ENCODE results near the gene POLA2. TPM values are rescaled to one million over a fixed set of nuclear protein-coding genes. Genes with fewer than 3 reads are reported as not detected.
"Not testable (repeated sequence)": the region's sequence is repeated elsewhere in the genome, so short reads cannot be mapped to it uniquely, and the experiment has no call there.

Gene POLA2
- total RNA-seq, 1 donor from 2014 or later: 43.4 TPM

DNA sequence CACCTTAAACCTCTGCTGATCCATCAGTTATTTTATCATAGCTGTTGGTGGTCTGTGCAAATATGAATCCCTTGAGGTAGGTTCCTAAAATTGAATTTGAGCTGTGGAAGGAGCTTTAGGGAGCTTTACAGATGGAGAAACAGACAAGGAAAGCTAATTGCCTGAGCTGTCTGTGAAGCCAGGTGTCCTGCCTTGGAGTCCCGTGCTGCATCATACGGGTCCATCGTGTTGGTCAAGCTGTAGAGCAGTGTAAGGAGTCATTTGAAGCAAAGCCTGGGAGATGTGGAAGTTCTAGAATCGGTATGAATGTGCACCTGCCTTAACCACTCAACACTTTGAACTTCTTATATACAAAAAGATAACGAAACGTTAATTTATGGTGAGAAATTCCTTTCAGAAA, 1.0 kb downstream of the POLA2 start:
- TF ChIP-seq, protein P1, sequence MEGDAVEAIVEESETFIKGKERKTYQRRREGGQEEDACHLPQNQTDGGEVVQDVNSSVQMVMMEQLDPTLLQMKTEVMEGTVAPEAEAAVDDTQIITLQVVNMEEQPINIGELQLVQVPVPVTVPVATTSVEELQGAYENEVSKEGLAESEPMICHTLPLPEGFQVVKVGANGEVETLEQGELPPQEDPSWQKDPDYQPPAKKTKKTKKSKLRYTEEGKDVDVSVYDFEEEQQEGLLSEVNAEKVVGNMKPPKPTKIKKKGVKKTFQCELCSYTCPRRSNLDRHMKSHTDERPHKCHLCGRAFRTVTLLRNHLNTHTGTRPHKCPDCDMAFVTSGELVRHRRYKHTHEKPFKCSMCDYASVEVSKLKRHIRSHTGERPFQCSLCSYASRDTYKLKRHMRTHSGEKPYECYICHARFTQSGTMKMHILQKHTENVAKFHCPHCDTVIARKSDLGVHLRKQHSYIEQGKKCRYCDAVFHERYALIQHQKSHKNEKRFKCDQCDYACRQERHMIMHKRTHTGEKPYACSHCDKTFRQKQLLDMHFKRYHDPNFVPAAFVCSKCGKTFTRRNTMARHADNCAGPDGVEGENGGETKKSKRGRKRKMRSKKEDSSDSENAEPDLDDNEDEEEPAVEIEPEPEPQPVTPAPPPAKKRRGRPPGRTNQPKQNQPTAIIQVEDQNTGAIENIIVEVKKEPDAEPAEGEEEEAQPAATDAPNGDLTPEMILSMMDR (IDR thresholded peaks at IDR 0.05): no peak
- CTCF ChIA-PET: interaction anchor here (0.5 to 1.8 kb wide), 5 partner anchors 11 to 131 kb away, joined by 3 to 5 read pairs (median 3); no protein-coding TSS in a partner anchor
- DNase-seq: no peak
- Mint-ChIP-seq H3K4me3 (peak overlapping the region; percentile 90), H3K36me3 (ENCODE audit: low read depth) (peaks cover 22% of the 10 kb centered on the region), H3K27ac (peak overlapping the region; percentile 91), H3K9me3 (no peaks in the 10 kb centered on the region), H3K27me3 (no peaks in the 10 kb centered on the region), H3K4me1 (peaks cover 27% of the 10 kb centered on the region)
- POLR2A ChIA-PET: interaction anchor here (0.5 to 2.1 kb wide), 14 partner anchors 8 to 346 kb away, joined by 3 to 24 read pairs (median 7); partner anchors contain the start of genes ATG2A, CAPN1, DPF2 and FAU
- ATAC-seq (ENCODE audit: low read depth): no peak
- intact Hi-C loops (cut with micrococcal nuclease): loop anchor here (5.0 to 10.0 kb wide), 4 partner anchors 70 to 418 kb away; partner anchors contain the start of genes ARL2, CAPN1, CDC42BPG and DPF2

DNA sequence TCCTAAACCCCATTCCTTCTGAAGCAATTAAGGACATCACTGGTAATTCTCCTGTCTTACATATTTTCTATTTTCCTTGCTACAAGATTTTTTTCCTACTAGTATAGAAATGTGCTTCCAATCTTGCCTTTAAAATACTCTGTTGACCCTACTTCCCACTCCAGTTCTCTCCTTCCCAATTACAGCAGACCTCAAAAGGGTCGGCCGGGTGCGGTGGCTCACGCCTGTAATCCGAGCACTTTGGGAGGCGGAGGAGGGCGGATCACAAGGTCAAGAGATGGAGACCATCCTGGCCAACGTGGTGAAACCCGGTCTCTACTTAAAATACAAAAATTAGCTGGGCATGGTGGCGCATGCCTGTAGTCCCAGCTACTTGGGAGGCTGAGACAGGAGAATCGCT, 3.0 kb downstream of the POLA2 start:
- H3K4me1 Mint-ChIP-seq: peaks cover 27% of the 10 kb centered on the region
- ChIA-PET CTCF (interaction anchor here (0.8 to 3.3 kb wide), 6 partner anchors 10 to 154 kb away, joined by 3 to 23 read pairs (median 9); no protein-coding TSS in a partner anchor), POLR2A (interaction anchor here (0.6 kb wide), 2 partner anchors 124 to 399 kb away, joined by 5 to 6 read pairs; no protein-coding TSS in a partner anchor)
- intact Hi-C loops (cut with micrococcal nuclease): loop anchor here (5.0 to 10.0 kb wide), 4 partner anchors 68 to 420 kb away; partner anchors contain the start of genes ARL2, CAPN1, CDC42BPG and DPF2
- not testable (repeated sequence) for H3K27ac Mint-ChIP-seq; H3K9me3 Mint-ChIP-seq; H3K4me3 Mint-ChIP-seq; ATAC-seq (ENCODE audit: low read depth); DNase-seq; H3K27me3 Mint-ChIP-seq
- H3K36me3 Mint-ChIP-seq (ENCODE audit: low read depth): peaks cover 33% of the 10 kb centered on the region

DNA sequence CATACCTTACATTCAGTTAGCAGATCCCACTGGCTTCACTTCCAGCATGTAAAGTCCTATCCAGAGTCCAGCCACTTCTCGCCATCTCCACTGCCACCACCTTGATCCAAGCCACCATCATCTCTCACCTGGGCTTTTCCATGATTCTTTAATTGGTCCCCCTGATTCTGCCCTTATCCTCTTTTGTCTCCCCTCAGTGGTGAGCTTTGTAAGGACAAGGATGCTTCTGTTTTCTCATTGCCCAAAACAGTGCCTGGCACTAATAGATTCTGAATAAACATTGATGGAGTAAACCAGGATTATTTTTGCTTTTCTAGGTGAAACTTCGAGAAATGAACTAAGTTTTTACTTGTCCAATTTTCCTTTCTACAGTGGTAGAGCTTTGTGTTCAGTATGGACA, 4.4 kb downstream of the POLA2 start:
- CTCF ChIA-PET: interaction anchor here (0.6 to 3.3 kb wide), 17 partner anchors 9 to 244 kb away, joined by 3 to 23 read pairs (median 5); partner anchors contain the start of genes CDC42EP2 and ZNHIT2
- Mint-ChIP-seq H3K27me3 (no peaks in the 10 kb centered on the region), H3K4me3 (no peak overlapping the region), H3K4me1 (peaks cover 23% of the 10 kb centered on the region), H3K36me3 (ENCODE audit: low read depth) (peaks cover 43% of the 10 kb centered on the region), H3K27ac (no peak overlapping the region), H3K9me3 (no peaks in the 10 kb centered on the region)
- intact Hi-C loops (cut with micrococcal nuclease): loop anchor here (1.0 to 10.0 kb wide), 2 partner anchors 41 to 421 kb away; partner anchors contain the start of gene CDC42BPG
- POLR2A ChIA-PET: interaction anchor here (0.5 to 1.6 kb wide), 6 partner anchors 37 to 156 kb away, joined by 3 to 8 read pairs (median 4); partner anchors contain the start of gene DPF2
- DNase-seq (no peak), ATAC-seq (ENCODE audit: low read depth) (no peak)
- TF ChIP-seq, protein P1 (IDR thresholded peaks at IDR 0.05): no peak

DNA sequence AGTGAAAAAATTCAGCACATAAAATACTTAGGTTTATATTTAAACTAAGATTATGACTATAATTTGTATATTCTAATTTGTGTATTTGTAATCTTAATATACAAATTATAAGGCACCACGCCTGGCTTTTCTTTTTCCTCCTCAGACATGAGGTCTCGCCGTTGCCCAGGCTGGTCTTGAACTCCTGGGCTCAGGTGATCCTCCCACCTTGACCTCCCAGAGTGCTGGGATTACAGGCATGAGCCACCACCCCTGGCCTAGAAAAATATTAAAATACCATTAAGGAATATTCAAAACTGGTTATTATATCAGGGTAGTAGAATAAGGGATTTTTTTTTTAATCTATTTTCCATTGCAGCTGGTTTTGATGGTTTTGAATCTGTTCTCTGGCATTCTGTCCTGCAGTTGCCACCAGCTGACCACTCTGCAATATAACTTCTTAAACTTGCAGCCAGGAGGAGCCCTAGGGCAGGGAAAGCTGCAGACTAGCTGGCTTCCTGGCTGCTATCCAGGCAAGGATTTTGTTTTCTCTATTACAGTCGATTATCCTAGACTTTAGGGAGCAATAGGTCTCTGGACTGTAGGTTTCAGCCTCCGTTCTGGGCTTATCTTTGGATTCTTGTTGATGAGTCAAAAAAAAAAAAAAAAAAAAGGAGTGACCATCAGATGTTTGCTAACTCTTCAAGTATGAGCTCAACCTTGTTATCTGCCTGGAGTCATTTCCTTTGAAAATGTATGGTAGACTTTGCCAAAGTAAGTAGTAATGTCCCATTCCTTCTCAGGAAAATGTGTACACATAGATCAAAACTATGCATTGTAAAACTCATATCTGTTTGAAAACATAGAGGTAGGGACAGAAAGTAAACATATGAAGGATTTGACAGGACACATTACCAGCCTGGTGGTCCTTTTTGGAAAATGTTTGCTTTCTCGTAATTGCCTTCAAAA, 13.2 kb downstream of the POLA2 start:
- peaks cover 60% of the 10 kb centered on the region for H3K36me3 Mint-ChIP-seq (ENCODE audit: low read depth)
- DNase-seq (no peak), ATAC-seq (ENCODE audit: low read depth) (peak; percentile 40)
- intact Hi-C loops (cut with micrococcal nuclease): loop anchor here (1.0 kb wide), 3 partner anchors 40 to 235 kb away; no protein-coding TSS in a partner anchor
- no peaks in the 10 kb centered on the region for H3K27me3 Mint-ChIP-seq
- TF ChIP-seq, protein P1 (IDR thresholded peaks at IDR 0.05): no peak
- H3K4me3 Mint-ChIP-seq: no peak overlapping the region
- no peak overlapping the region for H3K27ac Mint-ChIP-seq
- H3K9me3 Mint-ChIP-seq: no peaks in the 10 kb centered on the region
- peaks cover 5% of the 10 kb centered on the region for H3K4me1 Mint-ChIP-seq
- CTCF ChIA-PET: interaction anchor here (0.6 to 3.6 kb wide), 14 partner anchors 10 to 235 kb away, joined by 3 to 71 read pairs (median 3); partner anchors contain the start of genes CDC42EP2 and DPF2
- POLR2A ChIA-PET: interaction anchor here (0.6 to 1.7 kb wide), 15 partner anchors 13 to 542 kb away, joined by 3 to 15 read pairs (median 6); partner anchors contain the start of genes DPF2, NEAT1 and POLA2

DNA sequence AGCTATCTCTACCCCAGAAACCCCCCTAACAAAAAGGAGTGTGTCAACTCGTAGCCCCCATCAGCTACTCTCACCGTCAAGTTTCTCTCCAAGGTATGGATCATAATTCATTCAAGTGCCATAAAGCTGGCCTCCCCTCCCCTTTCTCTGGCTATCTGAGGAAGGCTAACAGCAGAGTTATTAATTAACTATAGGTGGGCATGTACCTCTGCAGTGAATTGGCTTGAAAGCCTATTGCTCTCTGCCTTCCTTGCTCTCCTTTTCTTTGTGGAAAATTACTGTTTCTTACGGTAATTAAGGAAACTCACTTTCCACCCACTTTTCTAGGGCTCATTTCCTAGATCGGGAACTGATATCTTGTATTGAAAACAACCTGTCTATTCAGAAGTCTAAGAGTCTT, 14.1 kb downstream of the POLA2 start:
- no peak overlapping the region for H3K4me3 Mint-ChIP-seq
- H3K27ac Mint-ChIP-seq: no peak overlapping the region
- H3K9me3 Mint-ChIP-seq: no peaks in the 10 kb centered on the region
- ATAC-seq (ENCODE audit: low read depth): no peak
- peaks cover 63% of the 10 kb centered on the region for H3K36me3 Mint-ChIP-seq (ENCODE audit: low read depth)
- ChIA-PET CTCF (interaction anchor here (1.0 to 3.6 kb wide), 7 partner anchors 11 to 234 kb away, joined by 3 to 71 read pairs (median 15); partner anchors contain the start of genes CDC42EP2 and DPF2), POLR2A (interaction anchor here (0.6 to 1.7 kb wide), 9 partner anchors 14 to 542 kb away, joined by 3 to 15 read pairs (median 7); partner anchors contain the start of genes DPF2 and POLA2)
- H3K4me1 Mint-ChIP-seq: peaks cover 8% of the 10 kb centered on the region
- H3K27me3 Mint-ChIP-seq: no peaks in the 10 kb centered on the region
- intact Hi-C loops (cut with micrococcal nuclease): loop anchor here (1.0 kb wide), 3 partner anchors 39 to 234 kb away; no protein-coding TSS in a partner anchor
- DNase-seq: no peak
- TF ChIP-seq, protein P1 (IDR thresholded peaks at IDR 0.05): no peak

Measured in activated B cell treated with CpG ODN at 0.5 μM for 24 hours (primary cell).